TTC549 (cell line): Measurements from ENCODE around the gene CLIP4.

Experiments used
- FAIRE-seq: peaks from 2 replicates; lab custom pipeline; 2012; peaks lifted over from hg19 to GRCh38; lab: Jason Lieb, UNC

The CLIP4 gene

DNA sequence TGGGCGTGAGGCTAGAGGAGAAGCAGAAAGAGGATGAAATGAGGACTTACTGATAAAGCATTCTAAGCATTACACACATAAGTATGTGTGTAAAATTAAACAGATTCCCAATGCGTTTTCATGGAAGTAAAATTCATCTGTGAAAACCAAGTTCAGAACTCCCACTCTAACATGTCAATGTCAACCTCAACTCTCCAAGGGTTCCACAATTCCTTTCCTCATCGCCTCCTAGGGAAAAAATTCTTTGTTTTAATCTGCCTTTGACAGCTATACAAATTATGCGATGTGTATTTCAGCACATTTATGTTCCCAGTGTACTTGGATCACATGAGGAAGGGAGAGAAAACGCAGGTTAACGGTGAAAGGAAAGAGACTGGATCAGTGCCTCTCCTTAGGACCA, 76.6 kb downstream of the CLIP4 start:
- no peak for FAIRE-seq

DNA sequence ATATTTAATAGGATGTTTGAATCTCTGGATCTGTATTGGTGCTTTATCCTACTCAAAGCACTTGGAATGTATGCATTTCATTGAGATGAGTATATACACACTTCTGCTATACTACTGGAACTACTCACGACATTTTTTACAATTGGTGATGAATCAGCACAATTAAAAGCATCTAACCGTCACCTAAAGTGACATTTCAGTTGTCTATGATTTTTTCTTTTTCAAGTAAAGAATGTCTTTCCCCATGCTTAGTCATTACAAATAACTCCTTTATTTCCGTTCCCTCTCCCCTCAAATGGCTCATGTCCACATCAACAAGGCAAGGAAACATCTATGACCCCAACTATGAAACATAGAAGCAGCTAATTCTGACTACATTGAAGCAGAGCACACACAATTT, 77.3 kb downstream of the CLIP4 start:
- FAIRE-seq: no peak

- FAIRE-seq: no peak
Observed at GRCh38 chr2:29193111-29193510, 77.9 kb downstream of the CLIP4 start.

DNA sequence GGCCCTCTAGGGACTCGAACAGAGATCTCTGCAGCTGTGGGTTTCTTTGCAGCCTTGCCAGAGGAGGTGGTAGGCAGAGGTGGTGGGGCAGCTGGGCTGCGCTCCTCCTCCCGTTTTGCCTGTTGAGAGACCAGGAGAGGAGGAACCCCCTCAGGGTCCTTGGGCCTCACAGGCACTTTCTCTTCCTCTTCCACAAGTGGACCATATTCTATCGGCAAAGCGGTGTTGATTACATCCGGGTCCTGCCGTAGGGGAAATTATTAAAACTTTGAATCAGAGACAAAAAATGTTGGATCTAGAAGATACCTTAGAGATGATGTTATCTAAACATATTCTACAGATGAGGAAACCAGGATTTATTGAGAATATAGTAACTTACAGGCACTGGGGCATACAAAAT, 78.5 kb downstream of the CLIP4 start:
- no peak for FAIRE-seq

DNA sequence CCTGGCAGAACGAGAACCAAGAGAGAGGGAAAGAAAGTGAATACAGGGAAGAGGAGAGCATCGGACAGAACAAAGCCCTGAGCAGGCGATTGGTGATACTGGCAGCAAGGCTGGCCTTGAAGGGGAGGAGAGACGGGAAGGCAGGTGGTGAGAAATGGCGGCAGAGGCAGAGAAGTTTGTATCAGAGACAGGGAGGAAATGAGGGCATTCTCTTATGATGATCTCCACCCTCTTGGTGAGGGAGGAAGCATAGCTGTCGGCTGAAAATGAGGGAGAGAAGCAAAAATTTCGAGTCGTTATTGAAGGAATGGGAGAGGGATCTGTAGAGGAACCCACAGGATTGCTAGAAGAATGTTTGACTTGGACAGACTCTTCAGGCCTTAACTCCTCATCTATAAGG, 80.6 kb downstream of the CLIP4 start:
- FAIRE-seq: no peak

DNA sequence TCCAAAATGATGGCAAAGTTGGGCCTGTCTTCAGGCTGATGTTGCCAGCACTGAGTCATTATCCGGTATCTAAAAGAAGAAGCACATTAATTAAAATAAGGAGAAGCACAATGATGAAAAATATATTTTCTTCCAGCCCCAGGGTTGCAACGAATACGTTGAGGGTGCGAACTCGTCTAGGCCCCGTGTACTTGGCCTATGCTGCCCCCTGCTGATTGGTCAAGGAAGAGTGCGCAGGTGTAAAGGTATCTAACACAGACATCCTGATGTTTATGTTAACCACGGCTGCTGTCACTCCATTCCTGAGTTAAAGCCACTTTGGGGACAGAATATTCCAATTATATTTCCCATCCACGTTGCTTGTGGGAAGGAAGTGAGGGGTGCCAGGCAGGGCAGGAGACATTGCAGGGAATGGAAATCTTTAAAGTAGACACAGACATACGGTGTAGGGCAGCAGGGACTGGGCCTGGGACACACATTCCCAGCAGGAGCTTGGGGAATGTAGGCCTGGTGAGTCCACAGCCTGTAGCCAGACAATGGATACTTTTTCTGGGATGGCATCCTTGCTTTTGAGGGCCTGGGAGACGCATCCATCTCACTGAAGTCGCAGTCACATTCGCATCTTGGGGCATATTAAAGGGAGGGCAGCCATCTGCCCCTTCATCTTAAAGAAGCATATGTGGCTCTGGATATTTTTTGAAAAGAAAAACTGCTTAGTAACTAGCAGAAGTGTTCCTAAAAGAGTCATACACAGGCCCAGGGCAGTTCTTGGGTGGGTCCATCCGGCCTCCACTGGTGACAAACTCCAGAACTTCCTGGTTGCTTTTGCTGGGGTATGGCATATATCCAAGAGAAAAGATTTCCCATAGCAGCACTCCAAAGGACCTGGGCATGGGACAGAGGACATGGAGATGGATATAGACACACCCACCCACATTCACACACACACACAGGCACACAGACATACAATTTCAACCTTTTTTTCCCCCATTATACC, 81.9 kb downstream of the CLIP4 start:
- FAIRE-seq: peak; percentile 77

- no peak for FAIRE-seq
Observed at GRCh38 chr2:29201979-29202378, 86.8 kb downstream of the CLIP4 start.

GRCh38 chr2:29202819-29203495, 87.7 kb downstream of the CLIP4 start:
- no peak for FAIRE-seq

DNA sequence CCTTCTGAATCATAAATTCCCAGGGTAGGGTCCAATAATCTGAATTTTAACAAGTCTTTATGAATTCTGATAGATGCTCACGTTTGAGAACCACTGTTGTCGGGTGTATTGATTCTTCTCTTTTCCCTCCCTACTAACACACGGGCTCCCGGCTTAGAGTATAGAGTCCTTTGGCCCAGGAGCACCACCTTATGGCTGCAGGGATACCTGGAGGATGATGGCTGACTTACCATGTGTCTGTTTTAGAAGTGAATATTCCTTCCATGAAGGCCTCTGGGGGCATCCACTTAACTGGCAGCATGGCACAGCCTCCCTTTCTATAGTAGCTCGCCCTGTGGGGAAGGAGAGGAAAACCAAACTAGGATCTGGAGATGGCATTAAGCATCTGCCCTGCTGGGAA, 91.7 kb downstream of the CLIP4 start:
- FAIRE-seq: no peak

- FAIRE-seq: no peak
Observed at GRCh38 chr2:29207352-29208148, 92.3 kb downstream of the CLIP4 start.

DNA sequence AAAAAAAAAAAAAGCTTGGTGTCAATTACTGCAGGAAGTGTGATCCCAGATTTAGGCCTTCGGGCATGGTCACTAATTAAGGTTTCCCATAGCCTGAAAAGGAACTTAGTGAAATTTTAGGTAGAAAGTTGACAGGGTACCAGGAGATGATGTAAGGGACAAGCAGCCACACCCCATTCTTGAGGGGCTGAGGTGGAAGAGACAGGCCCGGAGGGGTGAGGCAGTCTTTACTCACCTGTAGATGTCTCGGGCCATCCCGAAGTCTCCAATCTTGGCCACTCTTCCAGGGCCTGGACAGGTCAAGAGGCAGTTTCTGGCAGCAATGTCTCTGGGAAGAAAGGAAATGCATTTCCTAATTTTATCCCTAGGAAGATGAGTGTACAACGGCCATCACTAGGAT, 94.3 kb downstream of the CLIP4 start:
- no peak for FAIRE-seq

DNA sequence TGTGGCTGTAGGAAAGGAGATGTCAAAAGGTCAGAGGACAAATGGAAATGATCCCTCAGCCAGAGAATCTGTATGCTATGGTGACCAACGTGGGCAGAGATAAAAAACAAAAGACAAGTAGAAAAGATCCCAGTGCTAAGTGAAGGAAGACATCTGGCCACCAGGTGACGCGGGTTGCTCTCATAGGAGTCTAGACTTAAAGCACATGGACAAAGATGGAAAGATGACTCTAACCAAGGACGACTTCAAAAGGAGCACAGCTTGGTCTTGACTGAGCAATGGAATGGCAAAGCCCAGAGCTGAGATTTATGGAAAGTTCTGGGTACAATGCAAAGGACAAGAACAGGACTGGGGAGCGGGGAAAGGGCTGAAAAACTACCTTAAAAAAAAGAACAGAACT, 96.8 kb downstream of the CLIP4 start:
- no peak for FAIRE-seq

DNA sequence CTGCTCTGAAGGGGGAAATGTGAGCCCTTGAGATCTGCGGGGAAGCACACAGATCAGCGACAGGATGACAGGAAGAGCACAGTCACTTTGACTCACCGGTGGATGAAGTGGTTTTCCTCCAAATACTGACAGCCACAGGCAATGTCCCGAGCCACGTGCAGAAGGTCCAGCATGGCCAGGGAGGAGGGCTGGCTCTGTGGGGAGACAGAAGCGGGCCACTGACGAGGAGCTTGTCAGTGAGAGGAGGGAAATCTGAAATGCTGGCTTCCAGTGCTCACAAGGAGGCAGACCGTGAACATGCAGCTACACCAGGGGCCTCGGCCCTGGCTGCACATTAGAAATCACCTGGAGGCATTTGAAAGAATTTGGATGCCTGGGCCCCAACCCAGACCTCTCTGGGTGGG, 98.7 kb downstream of the CLIP4 start:
- FAIRE-seq: no peak

DNA sequence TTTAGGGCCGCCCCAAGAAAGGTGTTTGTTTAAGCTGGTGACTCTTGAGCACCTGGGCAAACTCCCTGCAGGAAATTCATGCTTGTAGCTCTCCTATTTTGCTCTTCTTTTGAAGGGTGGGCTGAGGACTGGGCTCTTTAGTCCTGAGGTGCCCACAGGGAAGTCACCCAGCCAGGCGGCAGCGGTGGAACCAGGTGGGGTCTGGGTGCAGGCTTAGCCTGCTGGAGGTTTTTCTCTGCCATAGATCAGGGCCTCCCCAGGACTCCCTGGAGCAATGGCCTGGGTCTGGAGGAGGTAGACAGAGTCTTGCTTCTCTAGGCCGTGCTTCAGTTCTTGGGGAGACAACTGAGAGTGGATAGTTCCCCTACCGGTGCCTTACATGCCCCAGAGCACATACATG, 99.9 kb downstream of the CLIP4 start:
- no peak for FAIRE-seq

DNA sequence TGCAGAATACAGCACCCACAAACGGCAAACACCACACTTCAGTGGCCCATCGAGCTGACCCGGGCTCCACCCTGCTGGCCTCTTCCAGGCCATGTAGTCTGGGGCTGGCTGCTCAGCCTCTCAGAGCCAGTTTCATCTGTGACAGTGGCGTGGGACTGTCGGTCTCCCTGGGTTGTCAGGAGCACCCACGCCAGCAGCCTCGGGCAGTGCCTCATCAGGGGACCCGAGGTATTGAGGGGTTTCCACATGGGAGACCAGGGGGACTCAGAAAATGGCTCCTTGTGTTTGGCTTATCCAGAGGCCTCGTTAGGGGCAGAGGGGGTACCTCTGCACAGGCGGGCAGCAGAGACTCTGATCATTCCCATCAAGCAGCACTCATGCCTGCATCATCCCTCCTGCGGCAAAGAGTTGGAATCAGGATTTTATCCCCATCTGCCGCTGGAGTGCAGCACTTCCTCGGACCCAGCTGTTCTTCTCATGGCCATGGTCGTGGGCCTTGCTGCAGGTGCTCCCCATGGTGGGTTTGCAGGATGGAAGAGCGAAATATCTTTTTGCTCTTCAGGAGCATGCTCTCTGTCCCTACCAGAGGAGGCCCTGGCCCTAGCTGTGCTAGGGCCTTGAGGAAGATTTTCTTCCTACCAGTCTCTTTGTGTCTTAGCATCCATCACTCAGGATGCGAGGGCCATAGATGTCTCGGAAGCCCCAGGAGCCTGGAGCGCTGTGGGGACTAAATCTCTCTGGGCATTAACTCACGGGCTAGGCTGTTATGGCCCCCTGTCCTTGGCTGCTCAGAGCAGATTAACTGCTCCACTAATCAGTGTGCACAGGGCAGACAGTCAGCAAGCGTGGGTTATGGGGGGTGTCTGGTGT, 100.8 kb downstream of the CLIP4 start:
- no peak for FAIRE-seq

DNA sequence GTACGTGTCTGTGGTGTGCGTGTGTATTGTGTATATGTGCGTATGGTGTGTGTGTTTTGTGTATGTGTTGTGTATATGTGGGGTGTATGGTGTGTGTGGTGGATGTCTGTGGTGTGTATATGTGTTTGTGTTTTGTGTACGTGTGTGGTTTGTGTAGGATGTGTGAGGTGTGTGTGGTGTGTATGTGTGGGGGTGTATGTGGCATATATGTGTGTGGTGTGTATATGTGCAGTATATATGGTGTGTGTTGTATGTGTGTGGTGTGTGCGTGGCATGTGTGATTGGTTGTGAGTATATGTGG, 101.3 kb downstream of the CLIP4 start:
- no peak for FAIRE-seq

DNA sequence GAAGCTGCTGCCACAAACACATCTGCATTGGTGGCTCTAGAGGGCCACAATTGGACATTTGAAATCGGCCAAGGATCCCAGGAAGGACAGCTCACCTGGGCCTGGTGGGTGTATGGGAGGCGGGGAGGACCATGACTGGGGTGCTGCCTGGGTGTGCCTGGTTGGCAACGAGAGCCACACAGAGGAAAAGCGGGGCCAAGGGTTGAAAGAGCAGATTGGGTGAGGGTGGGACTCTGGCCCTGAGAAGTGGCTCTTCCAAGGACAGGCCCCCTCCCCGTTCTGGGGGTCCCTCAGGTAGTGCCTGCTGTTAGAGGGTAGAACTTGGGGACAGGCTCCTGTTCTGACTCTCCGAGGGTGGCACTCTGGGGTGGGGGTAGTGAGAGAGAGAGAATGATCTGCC, 102.9 kb downstream of the CLIP4 start:
- FAIRE-seq: no peak

- no peak for FAIRE-seq
Observed at GRCh38 chr2:29218550-29219125, 103.4 kb downstream of the CLIP4 start.

GRCh38 chr2:29219374-29219773, 104.2 kb downstream of the CLIP4 start:
- no peak for FAIRE-seq

DNA sequence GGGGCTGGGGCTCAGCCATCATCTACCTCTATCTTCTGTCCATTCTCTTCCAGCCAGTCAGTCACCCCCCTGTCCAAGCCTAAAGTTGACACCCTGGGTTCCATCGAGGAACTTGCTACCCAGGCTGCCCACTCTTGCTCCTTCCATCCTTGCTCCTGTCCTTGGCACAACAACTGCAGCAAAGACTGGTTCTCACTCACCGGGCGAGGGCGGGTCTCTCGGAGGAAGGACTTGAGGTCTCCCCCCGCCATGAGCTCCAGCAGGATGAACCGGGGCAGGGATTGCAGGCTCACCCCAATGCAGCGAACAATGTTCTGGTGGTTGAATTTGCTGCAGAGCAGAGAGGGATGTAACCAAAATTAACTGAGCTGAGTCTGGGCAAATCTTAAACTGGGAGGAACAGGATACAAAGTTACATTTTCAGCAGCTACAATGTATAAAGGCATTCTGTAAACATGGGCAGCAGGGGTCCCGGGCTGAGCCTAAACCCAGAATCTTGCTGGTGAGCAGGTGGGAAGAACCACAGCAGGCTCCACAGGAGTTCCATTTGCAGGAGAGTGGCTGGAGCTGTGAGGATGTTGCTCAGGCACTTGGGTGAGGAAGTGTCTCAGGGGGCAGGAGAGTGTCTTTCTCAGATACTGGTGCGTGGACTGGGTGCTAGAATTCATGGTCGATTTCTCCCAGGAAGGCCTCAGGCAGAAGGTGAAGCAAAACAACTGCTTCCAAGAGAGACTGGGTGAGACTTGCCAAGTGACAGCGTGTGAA, 105.5 kb downstream of the CLIP4 start:
- no peak for FAIRE-seq
